Astrocyte (in vitro differentiated cells and primary cell): Measurements from ENCODE around the gene COL4A4.

ENCODE experiments used
- CTCF ChIP-seq: IDR thresholded peaks from 2 replicates; pipeline ENCODE4 v1.5.1; 2011; ENCODE audit warnings: low read depth, mild to moderate bottlenecking, inconsistent platforms, low read length, moderate library complexity; ENCODE audit not compliant: insufficient read depth
- EZH2 ChIP-seq: IDR thresholded peaks from 2 replicates; pipeline ENCODE4 v1.6.1; 2012; ENCODE audit warnings: mild to moderate bottlenecking, low read length, inconsistent platforms; ENCODE audit not compliant: insufficient read depth

GRCh38 chr2:227146456-227146855 is 17.5 kb downstream of the COL4A4 start:
- TF ChIP-seq CTCF, result no peak
- no peak for TF ChIP-seq EZH2
